GM19099 (cell line): ENCODE measurements around the gene KDM4D.

Source experiments
- POLR2A ChIP-seq: IDR thresholded peaks from 3 replicates; pipeline ENCODE4 v1.6.1; 2011; ENCODE audit warnings: low read depth; ENCODE audit not compliant: insufficient read length; ENCODE audit errors: extremely low read depth

KDM4D gene

GRCh38 chr11:94997437-94997836 lies 23.9 kb downstream of the KDM4D start:
- TF ChIP-seq POLR2A, result no peak

- no peak for TF ChIP-seq POLR2A
Observed at GRCh38 chr11:94998285-94998684, 24.8 kb downstream of the KDM4D start.

GRCh38 chr11:95003716-95004115 lies 30.2 kb downstream of the KDM4D start:
- no peak for TF ChIP-seq POLR2A

GRCh38 chr11:95005642-95006041 lies 32.1 kb downstream of the KDM4D start:
- no peak for TF ChIP-seq POLR2A

- TF ChIP-seq POLR2A, result no peak
Observed at GRCh38 chr11:95011376-95011775, 37.9 kb downstream of the KDM4D start.

GRCh38 chr11:95014184-95014821 lies 40.8 kb downstream of the KDM4D start:
- no peak for TF ChIP-seq POLR2A

GRCh38 chr11:95016139-95016538 lies 42.6 kb downstream of the KDM4D start:
- TF ChIP-seq POLR2A, result no peak

- TF ChIP-seq POLR2A, result no peak
Observed at GRCh38 chr11:95024958-95025357, 51.4 kb downstream of the KDM4D start, which contains the start of gene KDM4E. Gene KDM4E, plus strand, starts transcription at chr11:95025258. Its CDS starts 300 bp downstream, at chr11:95025558.

GRCh38 chr11:95028357-95028756 lies 54.8 kb downstream of the KDM4D start:
- no peak for TF ChIP-seq POLR2A

GRCh38 chr11:95033051-95033450 lies 59.5 kb downstream of the KDM4D start:
- TF ChIP-seq POLR2A, result no peak

GRCh38 chr11:95035316-95035715 lies 61.8 kb downstream of the KDM4D start:
- no peak for TF ChIP-seq POLR2A

GRCh38 chr11:95042239-95042638 lies 68.7 kb downstream of the KDM4D start:
- TF ChIP-seq POLR2A, result no peak

GRCh38 chr11:95042906-95043305 lies 69.4 kb downstream of the KDM4D start:
- no peak for TF ChIP-seq POLR2A

- no peak for TF ChIP-seq POLR2A
Observed at GRCh38 chr11:95044010-95044409, 70.5 kb downstream of the KDM4D start.

GRCh38 chr11:95045812-95046211 lies 72.3 kb downstream of the KDM4D start:
- no peak for TF ChIP-seq POLR2A
